Activated CD4-positive, alpha-beta T cell treated with anti-CD3 and anti-CD28 coated beads, Interleukin-2, Interleukin-4, amounts not matched to agents 100 ng/mL and 50 ng/mL, durations not matched to agents 16 hours and 8 hours (primary cell): ENCODE data around the gene ELOVL7.
"Not testable (repeated sequence)": the region's sequence is repeated elsewhere in the genome, so short reads cannot be mapped to it uniquely, and the experiment has no call there.

Experiments
- DNase-seq: peaks from one replicate; pipeline ENCODE4 v3.0.0-alpha.2; 2020; ENCODE audit warnings: low spot score

ELOVL7 gene

GRCh38 chr5:60795424-60795950 is 48.6 kb downstream of the ELOVL7 start:
- not testable (repeated sequence) for DNase-seq

GRCh38 chr5:60794691-60795090 is 49.4 kb downstream of the ELOVL7 start:
- DNase-seq: no peak

GRCh38 chr5:60792438-60792837 is 51.6 kb downstream of the ELOVL7 start:
- no peak for DNase-seq

- no peak for DNase-seq
These were observed 54.5 kb downstream of the ELOVL7 start for GRCh38 chr5:60789551-60789950.

- no peak for DNase-seq
These were observed 55.1 kb downstream of the ELOVL7 start for GRCh38 chr5:60788863-60789513.

- no peak for DNase-seq
These were observed 64.6 kb downstream of the ELOVL7 start for GRCh38 chr5:60779466-60779865.

- DNase-seq: no peak
These were observed 67.7 kb downstream of the ELOVL7 start for GRCh38 chr5:60776343-60776742.

GRCh38 chr5:60765019-60765709 is 78.9 kb downstream of the ELOVL7 start:
- no peak for DNase-seq

- no peak for DNase-seq
These were observed 81.0 kb downstream of the ELOVL7 start for GRCh38 chr5:60763061-60763460.

GRCh38 chr5:60754495-60754894 is 89.6 kb downstream of the ELOVL7 start:
- DNase-seq: no peak

- DNase-seq: no peak
These were observed 99.4 kb downstream of the ELOVL7 start for GRCh38 chr5:60744682-60745081.

GRCh38 chr5:60743511-60744314 is 100.4 kb downstream of the ELOVL7 start:
- no peak for DNase-seq

- DNase-seq: no peak
These were observed 103.7 kb downstream of the ELOVL7 start for GRCh38 chr5:60740322-60740721.

- DNase-seq: no peak
These were observed 105.1 kb downstream of the ELOVL7 start for GRCh38 chr5:60738933-60739332.

GRCh38 chr5:60738461-60738860 is 105.6 kb downstream of the ELOVL7 start:
- DNase-seq: no peak

- not testable (repeated sequence) for DNase-seq
These were observed 113.2 kb downstream of the ELOVL7 start for GRCh38 chr5:60730858-60731257.

- DNase-seq: no peak
These were observed 116.9 kb downstream of the ELOVL7 start for GRCh38 chr5:60727033-60727679.

- no peak for DNase-seq
These were observed 119.9 kb downstream of the ELOVL7 start for GRCh38 chr5:60724126-60724525.

- no peak for DNase-seq
These were observed 121.7 kb downstream of the ELOVL7 start for GRCh38 chr5:60722416-60722815.

- DNase-seq: no peak
These were observed 124.7 kb downstream of the ELOVL7 start for GRCh38 chr5:60719329-60719728.

- no peak for DNase-seq
These were observed 125.7 kb downstream of the ELOVL7 start for GRCh38 chr5:60718166-60718892.
